SH-SY5Y (cell line): ENCODE measurements around the gene DLGAP4.

Experiments
- GATA2 ChIP-seq: IDR thresholded peaks from 2 replicates; pipeline ENCODE4 v1.6.1; 2011; ENCODE audit warnings: mild to moderate bottlenecking, low read depth, low read length
- GATA3 ChIP-seq: IDR thresholded peaks from 2 replicates; pipeline ENCODE4 v1.6.1; 2011; ENCODE audit warnings: low read depth, mild to moderate bottlenecking, low read length, moderate library complexity

DNA sequence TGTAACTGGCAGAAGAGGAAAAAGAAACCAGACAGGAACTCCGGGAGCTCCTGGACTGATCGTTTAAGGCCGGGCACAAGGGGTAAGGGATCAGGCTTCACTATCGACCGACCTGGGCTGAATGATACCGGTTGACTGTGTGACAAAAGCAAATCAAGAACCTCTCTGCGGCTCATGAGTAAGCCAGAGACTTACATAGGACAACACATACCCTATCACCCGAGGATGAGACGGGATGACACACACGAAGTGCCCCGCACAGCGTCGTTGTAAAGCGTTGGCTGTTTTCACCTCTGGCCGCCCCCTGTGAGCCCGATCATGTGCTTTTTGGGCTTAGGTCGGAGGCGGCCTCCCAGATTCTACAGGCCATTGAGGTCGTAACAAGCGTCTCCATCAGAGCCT lies 266.6 kb downstream of the DLGAP4 start:
- TF ChIP-seq GATA3 (no peak), GATA2 (no peak)
